Measurements from ENCODE around the gene LRRC56.

DNA sequence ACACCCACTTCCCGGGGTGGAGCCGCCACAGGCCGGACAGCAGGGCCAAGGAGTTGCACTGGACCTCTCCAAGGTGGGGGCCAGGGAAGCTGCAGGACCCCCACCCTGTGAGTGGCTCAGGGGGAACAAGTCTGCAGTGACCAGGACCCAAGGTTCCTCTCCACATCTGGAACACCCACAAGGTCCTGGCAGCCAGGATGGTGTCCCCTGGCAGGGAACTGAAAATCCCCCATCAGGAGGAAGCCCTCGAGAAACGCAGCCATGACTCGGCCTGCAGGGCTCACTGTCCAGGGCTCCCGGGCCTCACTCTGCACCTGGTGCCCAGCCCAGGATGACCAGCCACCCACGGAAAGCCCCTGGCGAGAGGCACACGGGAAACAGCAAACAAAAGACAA is 41.8 kb upstream of the LRRC56 start:
- TF ChIP-seq, protein P1, sequence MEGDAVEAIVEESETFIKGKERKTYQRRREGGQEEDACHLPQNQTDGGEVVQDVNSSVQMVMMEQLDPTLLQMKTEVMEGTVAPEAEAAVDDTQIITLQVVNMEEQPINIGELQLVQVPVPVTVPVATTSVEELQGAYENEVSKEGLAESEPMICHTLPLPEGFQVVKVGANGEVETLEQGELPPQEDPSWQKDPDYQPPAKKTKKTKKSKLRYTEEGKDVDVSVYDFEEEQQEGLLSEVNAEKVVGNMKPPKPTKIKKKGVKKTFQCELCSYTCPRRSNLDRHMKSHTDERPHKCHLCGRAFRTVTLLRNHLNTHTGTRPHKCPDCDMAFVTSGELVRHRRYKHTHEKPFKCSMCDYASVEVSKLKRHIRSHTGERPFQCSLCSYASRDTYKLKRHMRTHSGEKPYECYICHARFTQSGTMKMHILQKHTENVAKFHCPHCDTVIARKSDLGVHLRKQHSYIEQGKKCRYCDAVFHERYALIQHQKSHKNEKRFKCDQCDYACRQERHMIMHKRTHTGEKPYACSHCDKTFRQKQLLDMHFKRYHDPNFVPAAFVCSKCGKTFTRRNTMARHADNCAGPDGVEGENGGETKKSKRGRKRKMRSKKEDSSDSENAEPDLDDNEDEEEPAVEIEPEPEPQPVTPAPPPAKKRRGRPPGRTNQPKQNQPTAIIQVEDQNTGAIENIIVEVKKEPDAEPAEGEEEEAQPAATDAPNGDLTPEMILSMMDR (tag by site-specific recombination; IDR thresholded peaks at IDR 0.05), result no peak
- TF ChIP-seq ZNF830 (tag by site-specific recombination; IDR thresholded peaks at IDR 0.05; ENCODE audit: low read depth), result no peak
- TF ChIP-seq ZNF350 (tag by site-specific recombination; IDR thresholded peaks at IDR 0.05), result no peak
- no peak for TF ChIP-seq ZNF211 (tag by site-specific recombination; IDR thresholded peaks at IDR 0.05; ENCODE audit: low read depth)
- no peak for TF ChIP-seq ZNF366 (tag by site-specific recombination; conservative IDR thresholded peaks at IDR 0.05)
- TF ChIP-seq, protein P2, sequence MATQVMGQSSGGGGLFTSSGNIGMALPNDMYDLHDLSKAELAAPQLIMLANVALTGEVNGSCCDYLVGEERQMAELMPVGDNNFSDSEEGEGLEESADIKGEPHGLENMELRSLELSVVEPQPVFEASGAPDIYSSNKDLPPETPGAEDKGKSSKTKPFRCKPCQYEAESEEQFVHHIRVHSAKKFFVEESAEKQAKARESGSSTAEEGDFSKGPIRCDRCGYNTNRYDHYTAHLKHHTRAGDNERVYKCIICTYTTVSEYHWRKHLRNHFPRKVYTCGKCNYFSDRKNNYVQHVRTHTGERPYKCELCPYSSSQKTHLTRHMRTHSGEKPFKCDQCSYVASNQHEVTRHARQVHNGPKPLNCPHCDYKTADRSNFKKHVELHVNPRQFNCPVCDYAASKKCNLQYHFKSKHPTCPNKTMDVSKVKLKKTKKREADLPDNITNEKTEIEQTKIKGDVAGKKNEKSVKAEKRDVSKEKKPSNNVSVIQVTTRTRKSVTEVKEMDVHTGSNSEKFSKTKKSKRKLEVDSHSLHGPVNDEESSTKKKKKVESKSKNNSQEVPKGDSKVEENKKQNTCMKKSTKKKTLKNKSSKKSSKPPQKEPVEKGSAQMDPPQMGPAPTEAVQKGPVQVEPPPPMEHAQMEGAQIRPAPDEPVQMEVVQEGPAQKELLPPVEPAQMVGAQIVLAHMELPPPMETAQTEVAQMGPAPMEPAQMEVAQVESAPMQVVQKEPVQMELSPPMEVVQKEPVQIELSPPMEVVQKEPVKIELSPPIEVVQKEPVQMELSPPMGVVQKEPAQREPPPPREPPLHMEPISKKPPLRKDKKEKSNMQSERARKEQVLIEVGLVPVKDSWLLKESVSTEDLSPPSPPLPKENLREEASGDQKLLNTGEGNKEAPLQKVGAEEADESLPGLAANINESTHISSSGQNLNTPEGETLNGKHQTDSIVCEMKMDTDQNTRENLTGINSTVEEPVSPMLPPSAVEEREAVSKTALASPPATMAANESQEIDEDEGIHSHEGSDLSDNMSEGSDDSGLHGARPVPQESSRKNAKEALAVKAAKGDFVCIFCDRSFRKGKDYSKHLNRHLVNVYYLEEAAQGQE (tag by site-specific recombination; IDR thresholded peaks at IDR 0.05), result 0 out of 2 replicates have a peak, but pooled peaks have one; percentile 20
- no peak for TF ChIP-seq ZNF777 (tag by site-specific recombination; IDR thresholded peaks at IDR 0.05; ENCODE audit: borderline replicate concordance)
- no peak for TF ChIP-seq SCRT2 (tag by site-specific recombination; IDR thresholded peaks at IDR 0.05)
- TF ChIP-seq, protein P3, sequence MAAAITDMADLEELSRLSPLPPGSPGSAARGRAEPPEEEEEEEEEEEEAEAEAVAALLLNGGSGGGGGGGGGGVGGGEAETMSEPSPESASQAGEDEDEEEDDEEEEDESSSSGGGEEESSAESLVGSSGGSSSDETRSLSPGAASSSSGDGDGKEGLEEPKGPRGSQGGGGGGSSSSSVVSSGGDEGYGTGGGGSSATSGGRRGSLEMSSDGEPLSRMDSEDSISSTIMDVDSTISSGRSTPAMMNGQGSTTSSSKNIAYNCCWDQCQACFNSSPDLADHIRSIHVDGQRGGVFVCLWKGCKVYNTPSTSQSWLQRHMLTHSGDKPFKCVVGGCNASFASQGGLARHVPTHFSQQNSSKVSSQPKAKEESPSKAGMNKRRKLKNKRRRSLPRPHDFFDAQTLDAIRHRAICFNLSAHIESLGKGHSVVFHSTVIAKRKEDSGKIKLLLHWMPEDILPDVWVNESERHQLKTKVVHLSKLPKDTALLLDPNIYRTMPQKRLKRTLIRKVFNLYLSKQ (tag by site-specific recombination; IDR thresholded peaks at IDR 0.05; ENCODE audit: borderline replicate concordance), result no peak
- no peak for TF ChIP-seq ZFP3 (tag by site-specific recombination; IDR thresholded peaks at IDR 0.05; ENCODE audit: low read depth)

Data from HEK293 (cell line).